DMS 273 (cell line): Measurements from ENCODE around the gene AMELY.
"Not testable (repeated sequence)": the region's sequence is repeated elsewhere in the genome, so short reads cannot be mapped to it uniquely, and the experiment has no call there.

ENCODE experiments used
- DNase-seq: peaks from one replicate; lab custom pipeline; 2025; ENCODE audit not compliant: unreplicated experiment; lab: John Stamatoyannopoulos, UW

AMELY gene

GRCh38 chrY:6911253-6911881 lies at the start of gene AMELY:
Gene AMELY (minus strand): TSS chrY:6911752. CDS start chrY:6872608, 39,144 bp downstream.
- no peak for DNase-seq

- no peak for DNase-seq
These were observed 38.4 kb upstream of the AMELY start for GRCh38 chrY:6949947-6950346.

GRCh38 chrY:6948378-6948777 lies 36.8 kb upstream of the AMELY start:
- DNase-seq, result no peak

GRCh38 chrY:6947695-6948094 lies 36.1 kb upstream of the AMELY start:
- no peak for DNase-seq

- DNase-seq, result no peak
These were observed 23.9 kb upstream of the AMELY start for GRCh38 chrY:6935497-6935896.

GRCh38 chrY:6931779-6932396 lies 20.3 kb upstream of the AMELY start:
- DNase-seq, result no peak

GRCh38 chrY:6929237-6929636 lies 17.7 kb upstream of the AMELY start:
- no peak for DNase-seq

GRCh38 chrY:6928265-6928664 lies 16.7 kb upstream of the AMELY start:
- no peak for DNase-seq

GRCh38 chrY:6921061-6921460 lies 9.5 kb upstream of the AMELY start:
- DNase-seq, result no peak

GRCh38 chrY:6913362-6913761 lies 1.8 kb upstream of the AMELY start:
- DNase-seq, result no peak

GRCh38 chrY:6910372-6911252 lies 940 bp downstream of the AMELY start, which contains the start of gene TBL1Y:
Gene TBL1Y (plus strand): TSS chrY:6910697. CDS start chrY:7025085, 114,388 bp downstream.
- DNase-seq, result no peak

- DNase-seq, result no peak
These were observed 1.7 kb downstream of the AMELY start for GRCh38 chrY:6909856-6910255.

- no peak for DNase-seq
These were observed 2.4 kb downstream of the AMELY start for GRCh38 chrY:6909118-6909521.

GRCh38 chrY:6908021-6908420 lies 3.5 kb downstream of the AMELY start:
- not testable (repeated sequence) for DNase-seq

GRCh38 chrY:6907591-6907990 lies 4.0 kb downstream of the AMELY start:
- no peak for DNase-seq

GRCh38 chrY:6902116-6902515 lies 9.4 kb downstream of the AMELY start:
- not testable (repeated sequence) for DNase-seq

GRCh38 chrY:6895236-6895635 lies 16.3 kb downstream of the AMELY start:
- no peak for DNase-seq

GRCh38 chrY:6894496-6894895 lies 17.1 kb downstream of the AMELY start:
- no peak for DNase-seq

GRCh38 chrY:6849384-6849783 lies 62.2 kb downstream of the AMELY start:
- no peak for DNase-seq

GRCh38 chrY:6842650-6843049 lies 68.9 kb downstream of the AMELY start:
- not testable (repeated sequence) for DNase-seq
